22Rv1 (cell line): Measurements from ENCODE around the gene PCDH10.

Source experiments
- ZFX ChIP-seq: fragments of 450-650 bp; IDR thresholded peaks from 2 replicates; pipeline ENCODE4 v1.6.1; 2017; ENCODE audit warnings: antibody characterized with exemption, borderline replicate concordance
- TF ChIP-seq, protein P1 (sequence below): fragments of 450-650 bp; IDR thresholded peaks from 2 replicates; pipeline ENCODE4 v1.5.1; 2017; ENCODE audit warnings: mild to moderate bottlenecking

DNA sequence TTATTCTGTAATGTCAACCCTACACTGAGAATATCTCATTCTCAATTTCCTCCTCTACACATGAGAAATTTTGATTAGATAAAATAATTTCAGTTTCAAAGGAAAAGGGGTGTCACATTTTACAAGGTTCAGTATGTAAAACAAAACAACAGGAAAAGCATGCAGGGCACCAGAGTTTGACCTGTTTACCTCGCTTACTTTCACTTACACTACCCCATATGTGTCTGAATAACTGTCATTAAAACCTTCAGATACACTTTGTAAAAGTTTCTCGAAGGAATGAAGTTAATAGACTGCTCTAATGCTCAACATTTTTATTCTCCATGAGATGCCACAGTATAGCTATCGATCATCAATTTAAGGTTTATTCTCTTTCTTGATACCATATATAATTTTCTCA lies 12.3 kb upstream of the PCDH10 start:
- TF ChIP-seq, protein P1, sequence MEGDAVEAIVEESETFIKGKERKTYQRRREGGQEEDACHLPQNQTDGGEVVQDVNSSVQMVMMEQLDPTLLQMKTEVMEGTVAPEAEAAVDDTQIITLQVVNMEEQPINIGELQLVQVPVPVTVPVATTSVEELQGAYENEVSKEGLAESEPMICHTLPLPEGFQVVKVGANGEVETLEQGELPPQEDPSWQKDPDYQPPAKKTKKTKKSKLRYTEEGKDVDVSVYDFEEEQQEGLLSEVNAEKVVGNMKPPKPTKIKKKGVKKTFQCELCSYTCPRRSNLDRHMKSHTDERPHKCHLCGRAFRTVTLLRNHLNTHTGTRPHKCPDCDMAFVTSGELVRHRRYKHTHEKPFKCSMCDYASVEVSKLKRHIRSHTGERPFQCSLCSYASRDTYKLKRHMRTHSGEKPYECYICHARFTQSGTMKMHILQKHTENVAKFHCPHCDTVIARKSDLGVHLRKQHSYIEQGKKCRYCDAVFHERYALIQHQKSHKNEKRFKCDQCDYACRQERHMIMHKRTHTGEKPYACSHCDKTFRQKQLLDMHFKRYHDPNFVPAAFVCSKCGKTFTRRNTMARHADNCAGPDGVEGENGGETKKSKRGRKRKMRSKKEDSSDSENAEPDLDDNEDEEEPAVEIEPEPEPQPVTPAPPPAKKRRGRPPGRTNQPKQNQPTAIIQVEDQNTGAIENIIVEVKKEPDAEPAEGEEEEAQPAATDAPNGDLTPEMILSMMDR, result no peak
- no peak for TF ChIP-seq ZFX
